Fibroblast of mammary gland (primary cell): ENCODE measurements around the gene LAMA1.

Experiments used
- DNase-seq: peaks from one replicate; pipeline ENCODE4 v3.0.0-alpha.2; 2010; ENCODE audit warnings: low read depth
- H3K4me3 ChIP-seq: 2 replicates; pipeline ENCODE4 v1.5.1; 2011; ENCODE audit warnings: low read depth, mild to moderate bottlenecking, low read length, moderate library complexity; ENCODE audit not compliant: control insufficient read depth
- CTCF ChIP-seq: conservative IDR thresholded peaks from 2 replicates; pipeline ENCODE4 v1.5.1; 2011; ENCODE audit warnings: low read depth, low read length, inconsistent platforms; ENCODE audit not compliant: control insufficient read depth, insufficient read depth

The LAMA1 gene

GRCh38 chr18:6949800-6950586 is 167.6 kb downstream of the LAMA1 start:
- no peak for TF ChIP-seq CTCF
- H3K4me3 ChIP-seq, result no peak overlapping the region
- DNase-seq, result no peak

DNA sequence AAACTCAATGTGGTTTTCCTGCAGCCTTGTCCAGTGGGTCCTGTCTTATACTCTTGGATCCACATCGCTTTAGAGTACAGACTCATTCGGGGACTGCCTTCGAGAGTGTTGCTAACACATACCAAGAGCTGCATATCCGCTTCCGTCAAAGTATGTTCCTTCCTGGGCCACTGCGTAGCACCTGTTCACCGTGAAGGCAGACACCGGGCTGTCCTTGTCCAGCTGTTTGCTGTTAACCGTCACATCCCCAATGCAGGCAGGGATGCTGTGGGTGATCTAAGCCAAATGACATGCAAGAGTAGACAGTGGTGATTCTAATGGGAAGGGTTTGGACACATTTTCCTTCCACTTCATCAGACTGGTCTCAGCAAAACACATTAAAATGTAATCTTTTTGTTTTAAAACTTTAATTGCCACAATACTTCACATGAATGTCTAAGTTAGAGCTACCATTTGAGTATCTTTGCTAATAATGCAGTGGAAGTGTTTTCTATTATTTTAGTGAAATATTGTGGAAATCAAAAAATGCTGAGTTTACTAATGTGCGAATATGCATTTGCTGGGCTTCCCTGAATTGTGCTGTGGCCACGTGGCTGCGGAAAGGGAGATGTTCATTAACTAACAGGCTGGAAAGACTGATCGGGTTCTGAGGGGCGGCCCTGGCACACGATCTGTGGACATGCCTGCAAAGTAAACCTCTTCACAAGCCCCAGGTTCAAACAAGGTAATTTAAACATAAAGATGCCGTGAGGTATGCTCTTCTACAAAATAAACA is 169.1 kb downstream of the LAMA1 start:
- no peak for TF ChIP-seq CTCF
- H3K4me3 ChIP-seq, result no peak overlapping the region
- DNase-seq, result no peak

- no peak overlapping the region for H3K4me3 ChIP-seq
- no peak for DNase-seq
- no peak for TF ChIP-seq CTCF
Measured at GRCh38 chr18:6947338-6948030, 170.1 kb downstream of the LAMA1 start.

GRCh38 chr18:6943143-6943542 is 174.5 kb downstream of the LAMA1 start:
- no peak for TF ChIP-seq CTCF
- H3K4me3 ChIP-seq, result no peak overlapping the region
- DNase-seq, result no peak

GRCh38 chr18:6942742-6943141 is 174.9 kb downstream of the LAMA1 start:
- no peak for TF ChIP-seq CTCF
- DNase-seq, result no peak

DNA sequence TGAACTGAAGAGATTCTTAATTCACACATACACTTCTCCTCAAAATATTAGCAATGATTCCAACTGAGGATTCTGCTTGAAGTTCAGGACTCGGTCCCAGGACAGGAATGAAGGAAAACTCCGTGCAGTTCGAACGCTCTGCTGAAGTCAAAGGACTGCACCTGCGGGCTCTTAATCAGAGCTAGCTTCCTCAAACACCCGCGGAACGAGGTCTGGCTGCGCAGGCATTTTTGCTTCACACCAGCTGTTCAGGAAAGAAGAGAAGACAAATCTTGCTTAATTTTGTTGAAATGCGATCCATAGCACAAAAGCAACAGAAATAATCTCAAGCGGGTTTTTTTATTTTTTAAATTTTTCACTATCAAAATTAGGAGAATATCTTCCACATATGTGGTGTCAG is 175.6 kb downstream of the LAMA1 start:
- no peak for DNase-seq
- TF ChIP-seq CTCF, result no peak
- H3K4me3 ChIP-seq, result no peak overlapping the region

More at GRCh38 chr18:6942742-6943141, 174.9 kb downstream of the LAMA1 start:
- H3K4me3 ChIP-seq, result no peak overlapping the region
